CD4-positive, alpha-beta T cell treated with Interleukin-12 subunit alpha and Interleukin-12 subunit beta, for 1 hour (primary cell): ENCODE measurements around the gene SLC6A1.

Experiments
- DNase-seq: peaks from one replicate; pipeline ENCODE4 v3.0.0-alpha.2; 2020

The SLC6A1 gene

DNA sequence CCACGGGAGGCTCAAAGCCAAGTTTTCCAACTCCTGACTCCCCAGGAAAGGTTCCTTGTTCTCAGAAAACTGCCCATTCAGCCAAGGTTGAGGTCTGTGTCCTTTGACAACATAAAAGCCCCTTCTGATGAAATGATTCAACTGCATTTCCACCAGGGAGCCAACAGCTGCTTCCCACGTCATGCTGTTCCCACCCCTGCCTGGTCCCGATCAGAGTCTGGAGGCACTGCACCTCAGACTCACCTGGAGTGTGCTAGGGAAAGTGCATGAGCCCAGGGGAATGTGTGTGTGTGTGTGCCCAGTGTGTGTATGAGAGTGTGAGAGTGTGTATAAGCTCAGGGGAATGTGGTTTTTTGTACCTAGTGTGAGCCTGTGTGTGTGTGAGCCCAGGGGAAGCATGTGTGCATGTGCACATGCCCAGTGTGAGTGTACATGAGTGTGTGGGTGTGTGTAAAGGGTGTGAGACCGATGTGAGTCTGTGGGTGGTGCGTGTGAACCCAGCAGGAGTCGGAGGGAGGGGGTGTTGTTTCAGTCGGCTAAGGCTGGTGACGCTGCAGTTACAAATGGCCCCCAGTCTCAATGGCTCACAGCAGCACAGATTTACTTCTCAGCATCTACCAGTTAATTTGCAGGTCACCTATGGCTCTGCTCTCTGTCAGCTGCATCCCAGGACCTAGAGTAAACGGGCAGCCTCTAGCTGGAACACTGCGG lies 20.3 kb upstream of the SLC6A1 start:
- DNase-seq: no peak

DNA sequence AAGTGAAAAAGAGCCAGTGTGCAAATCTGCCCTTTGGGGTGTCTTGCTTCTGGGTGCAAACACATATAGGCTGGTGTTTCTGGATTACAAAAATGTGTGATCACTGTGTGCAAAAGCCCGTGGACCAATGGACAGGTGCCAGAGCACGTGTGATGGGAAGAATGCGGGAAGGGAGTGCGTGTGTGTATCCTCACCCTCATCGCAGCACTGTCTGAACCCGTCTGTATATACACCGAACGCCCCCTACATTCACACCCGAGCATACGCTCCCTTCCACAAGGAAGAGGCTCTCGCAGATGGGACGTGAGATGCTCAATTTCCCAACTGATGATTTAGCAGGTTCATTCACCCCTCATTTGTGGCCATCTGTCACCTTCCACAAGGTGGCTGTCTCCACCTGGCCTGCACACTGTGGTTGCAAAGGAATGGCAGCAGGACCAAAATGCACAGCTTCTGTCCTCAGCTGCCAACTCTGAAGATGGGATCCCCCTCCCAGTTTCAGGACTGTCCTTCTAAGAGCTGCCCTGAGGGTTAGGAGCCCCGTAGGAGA lies 19.4 kb upstream of the SLC6A1 start:
- no peak for DNase-seq

DNA sequence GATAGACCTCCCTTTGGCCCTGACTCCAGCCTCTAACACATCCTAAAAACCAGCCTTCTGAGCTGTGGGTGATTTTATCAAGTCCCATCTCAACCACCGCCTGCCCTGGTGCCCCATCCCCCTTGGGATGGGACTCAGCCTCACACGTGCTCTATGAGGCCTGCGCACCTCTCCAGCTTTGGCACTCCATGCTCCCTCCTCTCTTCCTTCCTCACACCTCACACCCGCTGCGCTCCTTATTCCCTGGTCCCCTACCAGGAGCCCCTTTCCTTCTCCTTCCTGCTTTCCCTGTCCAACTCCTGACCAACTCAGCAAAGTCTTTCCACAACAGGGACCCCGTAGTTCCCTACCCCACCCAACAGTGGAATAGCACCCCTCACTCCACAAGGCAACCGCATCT lies 18.4 kb upstream of the SLC6A1 start:
- DNase-seq: no peak

DNA sequence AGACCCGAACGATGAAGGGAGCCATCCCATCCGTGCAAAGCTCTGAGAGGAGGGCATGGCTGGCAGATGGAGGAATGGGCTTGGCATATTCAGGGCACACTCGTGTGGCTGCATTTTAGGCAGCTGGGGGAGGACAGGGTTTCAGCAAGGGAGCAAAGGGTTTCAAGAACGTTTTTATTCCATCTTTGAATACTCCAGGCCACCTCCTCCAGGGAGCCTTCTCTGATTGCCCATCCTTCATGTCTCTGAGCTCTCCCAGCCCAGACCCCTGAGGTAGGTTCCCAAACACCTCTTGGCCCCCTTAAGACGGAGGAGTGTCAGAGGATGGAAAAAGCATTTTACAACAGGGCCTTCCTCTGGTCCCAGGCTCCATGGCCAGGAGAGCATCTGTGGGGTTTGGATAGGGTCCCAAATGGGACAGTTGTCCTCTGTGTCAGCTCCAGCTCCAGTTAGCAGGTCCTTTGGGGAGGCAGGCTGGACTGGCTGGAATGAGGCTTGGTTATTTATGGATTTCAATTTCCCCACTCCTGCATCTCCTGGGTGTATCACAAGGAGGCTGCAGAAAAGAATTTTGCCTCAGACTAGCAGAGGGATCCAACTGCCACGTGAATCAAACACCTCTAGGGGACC lies 17.7 kb upstream of the SLC6A1 start:
- DNase-seq: no peak

DNA sequence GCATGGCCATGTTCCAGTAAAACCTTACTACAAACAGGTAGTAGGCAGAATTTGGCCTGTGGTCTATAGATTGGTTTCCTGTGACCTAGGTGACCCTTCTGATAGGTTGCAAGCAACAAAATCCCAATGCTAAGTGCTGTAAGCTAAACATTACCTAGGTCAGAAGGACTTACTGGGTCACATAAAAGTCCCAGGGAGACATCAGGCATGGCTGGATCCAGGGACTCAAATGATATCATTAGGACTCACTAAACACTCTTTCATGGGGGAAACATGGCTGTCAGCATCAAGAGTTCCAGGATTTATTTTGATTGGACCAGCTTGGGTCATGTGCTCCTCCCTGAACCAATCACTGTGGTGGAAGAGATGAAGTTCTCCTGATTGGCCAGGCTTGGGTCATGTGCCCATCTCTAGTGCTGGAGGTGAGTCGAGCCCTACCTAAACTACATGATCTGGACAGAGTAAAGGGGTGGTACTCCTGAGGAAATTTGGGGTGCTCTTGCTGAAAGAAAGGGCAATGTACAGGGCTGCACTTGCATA lies 16.8 kb upstream of the SLC6A1 start:
- DNase-seq: no peak

DNA sequence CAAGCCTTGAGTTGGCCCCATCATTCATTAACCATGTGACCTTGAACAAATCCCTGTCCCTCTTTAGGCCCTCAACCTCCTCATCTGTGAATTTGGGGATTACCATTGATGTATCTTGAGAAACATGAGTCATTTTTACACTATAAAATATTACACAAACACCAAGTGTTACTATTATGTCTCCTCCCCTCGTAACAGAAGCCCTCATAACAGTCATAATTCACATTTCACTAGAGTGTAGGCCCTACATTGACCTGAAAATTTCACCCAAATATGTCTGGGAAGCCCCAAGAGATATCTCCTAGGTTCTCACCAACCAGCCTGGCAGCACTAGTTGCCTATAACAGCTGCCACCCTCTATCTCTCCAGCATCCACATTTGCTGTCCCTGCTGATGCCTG lies 15.8 kb upstream of the SLC6A1 start:
- DNase-seq: no peak

DNA sequence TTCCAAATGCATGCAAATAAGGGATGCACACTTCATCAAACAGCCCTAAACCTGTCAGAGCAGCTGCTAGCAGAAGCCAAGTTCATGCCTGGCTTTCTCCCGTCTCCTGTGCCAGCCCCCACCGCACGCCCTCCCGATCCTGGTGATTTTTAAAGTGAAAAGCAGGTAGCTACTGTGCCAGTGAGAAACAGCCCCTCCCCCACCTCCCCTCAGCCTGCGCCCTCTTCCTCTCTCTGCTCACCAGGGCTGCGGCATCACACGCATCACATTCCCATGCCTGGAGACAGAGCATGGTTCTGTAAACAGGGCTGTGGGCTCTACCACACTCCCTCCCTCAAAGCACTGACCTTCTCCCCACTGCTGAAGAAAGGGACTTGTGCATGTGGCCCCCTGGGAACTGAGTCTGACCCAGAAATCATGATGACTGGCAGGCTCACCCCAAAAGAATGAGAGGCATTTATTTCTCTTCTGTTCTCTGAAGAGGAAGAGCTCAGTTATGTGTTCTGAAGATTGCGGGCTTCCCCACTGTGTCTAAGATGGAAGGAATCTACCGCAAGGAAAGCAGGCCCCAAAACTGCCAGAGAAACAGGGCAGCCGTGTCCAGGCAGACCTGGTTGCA lies 14.5 kb upstream of the SLC6A1 start:
- DNase-seq: no peak

DNA sequence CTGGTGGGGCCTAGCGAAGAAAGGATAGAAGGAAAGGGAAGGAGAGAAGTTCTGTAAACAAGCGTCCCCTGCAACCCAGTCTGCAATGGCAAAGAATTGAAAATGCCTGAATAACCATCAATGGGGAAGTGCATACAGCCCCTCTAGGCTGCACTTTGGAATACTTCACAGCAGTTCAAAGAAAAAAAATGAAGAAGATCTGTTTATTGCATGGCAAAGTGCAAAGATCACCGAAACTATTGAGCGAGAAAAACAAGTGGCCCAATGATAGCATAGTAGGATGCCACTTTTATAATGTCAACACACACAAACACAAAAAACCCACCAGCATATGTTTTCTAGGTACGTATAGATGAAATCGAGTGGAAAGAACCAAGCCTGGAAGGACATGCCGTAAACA lies 13.6 kb upstream of the SLC6A1 start:
- no peak for DNase-seq

DNA sequence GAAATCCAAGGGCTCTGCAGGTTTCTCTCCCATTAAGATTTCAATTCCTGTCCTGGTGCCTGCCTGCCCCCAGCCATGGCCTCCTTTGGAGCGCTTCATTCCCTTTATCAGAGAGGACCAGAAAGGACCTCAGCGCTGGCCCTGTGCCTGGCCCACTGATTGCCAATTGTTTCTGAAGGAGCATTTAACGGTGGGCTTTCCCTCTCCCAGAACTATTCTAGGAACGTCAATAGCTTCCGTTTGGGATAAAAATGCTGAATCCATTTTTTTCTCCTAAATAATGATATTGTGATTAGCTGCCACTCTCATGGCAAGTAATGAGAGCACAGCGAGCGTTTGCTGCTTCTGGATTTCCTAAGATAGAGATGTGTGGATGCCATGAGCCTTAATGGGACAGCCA lies 12.2 kb upstream of the SLC6A1 start:
- no peak for DNase-seq

DNA sequence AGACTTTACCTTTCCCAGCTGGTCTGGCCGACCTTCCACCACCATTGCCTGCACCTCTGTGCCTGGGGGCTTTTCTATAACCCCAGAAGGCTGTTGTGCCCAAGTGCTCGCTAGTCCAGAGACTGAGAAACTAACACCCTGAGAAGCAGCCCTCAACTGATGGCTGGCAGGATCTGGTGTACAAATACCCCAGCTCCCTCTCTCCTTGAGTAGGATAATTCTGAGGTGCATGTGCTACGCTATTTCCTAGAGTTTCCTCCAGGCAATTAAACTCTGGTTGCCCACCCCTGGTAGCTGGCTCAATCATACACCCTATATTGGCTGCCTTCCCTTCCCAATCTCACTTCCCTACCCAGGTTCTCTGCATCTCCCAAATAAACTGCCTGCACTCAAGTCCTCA lies 11.5 kb upstream of the SLC6A1 start:
- no peak for DNase-seq

DNA sequence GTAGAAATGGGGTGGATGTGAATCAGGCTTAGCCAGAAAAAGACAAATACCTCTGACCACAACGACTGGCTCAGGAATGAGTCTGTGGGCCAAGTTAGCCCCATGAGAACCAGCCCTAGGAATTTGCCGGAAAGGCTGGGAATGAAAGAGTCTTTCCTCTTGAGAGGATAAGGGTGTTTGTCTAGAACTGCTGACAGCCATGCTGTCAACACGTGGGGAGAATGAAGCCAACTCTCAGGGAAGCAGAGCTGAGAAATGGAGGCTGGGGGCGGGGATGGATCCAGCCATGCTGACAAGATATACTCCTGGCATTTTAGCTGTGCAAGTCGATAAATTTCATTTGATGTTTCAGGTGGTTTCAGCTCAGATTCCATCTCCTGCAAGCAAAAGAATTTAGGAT lies 10.6 kb upstream of the SLC6A1 start:
- DNase-seq: no peak

DNA sequence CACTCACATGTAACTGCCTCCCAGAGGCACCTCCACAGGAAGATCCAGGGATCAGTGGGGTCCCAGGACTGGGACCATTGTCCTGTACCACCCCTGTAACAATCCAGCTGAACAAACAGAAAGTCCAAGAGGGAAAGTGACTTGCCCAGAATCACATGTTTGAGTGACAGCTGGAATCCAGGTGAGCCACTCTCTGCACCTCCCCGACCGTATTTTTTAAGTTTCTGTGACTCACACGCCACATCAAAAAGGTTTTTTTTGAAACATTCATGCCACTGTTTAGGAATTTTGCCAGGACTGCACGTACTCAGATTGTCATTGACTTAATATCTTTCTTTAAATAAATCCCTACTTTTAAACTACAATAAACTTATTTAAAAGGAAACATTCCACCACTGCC lies 9.8 kb upstream of the SLC6A1 start:
- no peak for DNase-seq

DNA sequence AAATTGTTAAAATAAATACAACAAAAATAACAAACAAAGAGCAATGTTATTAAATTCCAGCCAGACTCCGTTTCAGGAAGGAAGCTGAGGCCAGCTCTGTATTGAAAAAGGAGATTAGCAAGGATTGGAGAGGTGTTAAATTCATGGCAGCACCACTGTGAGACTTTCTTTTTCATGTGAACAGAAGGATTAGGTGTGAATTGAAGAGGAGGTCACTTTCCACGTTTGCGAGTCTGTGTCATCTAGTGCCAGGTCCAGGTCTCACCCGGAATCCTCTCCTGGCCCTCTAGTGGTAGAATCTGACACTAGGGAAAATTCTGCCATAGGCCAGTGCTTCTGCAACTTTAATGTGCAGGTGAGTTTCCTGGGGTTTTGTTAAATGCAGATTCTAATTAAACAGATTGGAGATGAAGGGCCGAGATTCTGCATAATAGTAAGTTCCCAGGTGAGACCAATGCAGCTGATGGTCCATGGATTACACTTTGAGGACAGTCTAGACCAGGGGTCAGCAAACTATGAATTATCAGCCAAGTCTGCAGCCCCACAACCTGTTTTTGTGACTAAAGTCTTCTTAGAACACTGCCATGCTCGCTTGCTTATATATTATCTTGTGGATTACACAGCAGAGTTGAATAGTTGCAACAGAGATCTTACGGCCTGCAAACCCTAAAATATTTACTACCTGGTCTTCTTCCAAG lies 9.2 kb upstream of the SLC6A1 start:
- peak; percentile 9 for DNase-seq

DNA sequence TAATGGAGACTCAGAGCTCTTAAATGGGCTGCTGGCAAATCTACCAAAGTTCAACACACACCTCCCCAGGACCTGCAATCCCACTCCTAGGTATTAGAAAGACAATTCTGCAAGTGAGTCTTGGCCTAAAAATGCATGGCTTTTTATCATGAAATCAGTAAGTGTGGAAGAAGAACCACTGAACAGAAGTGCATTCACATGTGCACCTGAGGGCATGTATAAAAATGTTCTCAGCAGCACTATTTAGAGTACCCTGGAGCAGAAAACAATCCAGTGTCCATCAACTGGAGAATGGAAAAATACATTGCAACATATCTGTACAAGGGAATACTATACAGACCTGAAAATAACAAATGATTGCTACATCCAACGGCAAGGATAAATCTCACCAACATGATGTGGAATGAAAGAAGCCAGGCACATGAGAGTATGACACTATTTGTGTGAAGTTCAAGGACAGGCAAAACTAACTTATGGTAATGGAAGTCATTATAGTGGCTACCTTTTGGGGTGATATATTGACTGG lies 8.1 kb upstream of the SLC6A1 start:
- no peak for DNase-seq

DNA sequence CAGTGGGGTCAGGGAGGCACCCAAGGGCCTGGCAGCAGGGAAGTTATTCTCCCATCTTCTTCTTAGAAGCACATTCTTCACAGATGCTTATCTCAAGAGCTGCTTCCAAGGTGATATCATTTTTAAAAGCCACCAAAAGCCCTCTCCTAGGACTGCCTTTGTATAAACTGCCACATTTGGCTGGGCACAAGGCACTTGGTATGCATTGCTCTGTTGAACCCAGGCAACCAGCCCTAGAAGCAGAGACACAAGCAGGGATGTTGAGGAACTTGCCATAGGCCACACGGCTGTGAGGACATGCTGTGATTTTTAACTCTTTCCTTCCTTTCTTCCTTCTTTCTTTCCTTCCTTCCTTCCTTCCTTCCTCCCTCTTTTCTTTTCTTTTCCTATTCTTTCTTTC lies 7.4 kb upstream of the SLC6A1 start:
- no peak for DNase-seq

DNA sequence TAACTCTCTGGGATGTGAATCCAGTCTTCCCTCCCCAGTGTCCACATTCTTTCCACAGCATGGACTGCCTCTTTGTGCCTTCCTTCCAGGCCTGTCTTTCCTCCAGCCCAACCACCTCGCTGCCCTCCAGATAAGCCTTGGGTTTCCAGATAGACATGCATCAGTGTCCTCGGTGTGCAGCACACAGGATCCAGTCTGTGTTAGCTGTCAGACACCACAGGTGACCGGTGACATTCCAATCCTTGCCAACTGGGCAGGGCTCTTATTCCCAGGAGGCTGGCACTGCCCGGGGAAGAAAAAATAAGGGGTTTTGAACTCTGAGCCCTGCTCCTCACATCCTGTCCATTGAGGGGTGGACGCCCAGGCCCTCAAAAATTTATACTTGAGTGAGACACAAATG lies 6.0 kb upstream of the SLC6A1 start:
- DNase-seq: no peak

DNA sequence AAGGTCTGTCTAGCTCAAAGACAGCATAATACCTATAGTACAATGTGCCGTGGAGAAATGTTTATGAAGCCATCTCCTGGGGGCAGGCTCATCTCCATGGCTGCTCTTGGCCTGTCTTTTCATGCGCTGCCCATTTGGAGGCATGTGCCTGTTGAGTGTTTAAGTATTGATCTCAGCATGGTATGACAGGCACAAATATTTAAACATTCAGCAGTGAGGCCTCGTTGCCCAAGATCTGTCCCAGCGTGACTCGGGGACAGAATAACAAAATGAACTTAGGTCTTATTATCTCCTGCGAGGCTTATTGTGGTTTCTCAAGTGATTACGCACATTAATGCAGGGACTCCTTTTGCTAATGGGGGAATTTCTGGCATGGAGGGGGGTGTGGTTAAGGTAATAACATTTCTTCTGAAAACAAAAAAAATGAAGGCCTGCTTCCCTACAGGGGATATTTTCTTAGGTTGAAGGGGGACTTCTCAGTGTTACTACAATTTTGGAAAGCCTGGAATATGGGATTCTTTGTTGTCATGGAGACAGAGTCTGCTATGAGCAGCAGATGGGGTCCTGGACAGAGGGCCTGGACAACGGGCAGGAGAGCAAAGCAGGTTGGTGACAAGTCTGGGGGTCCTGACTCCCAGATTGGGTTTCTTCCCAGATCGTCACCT lies 4.4 kb upstream of the SLC6A1 start:
- no peak for DNase-seq

DNA sequence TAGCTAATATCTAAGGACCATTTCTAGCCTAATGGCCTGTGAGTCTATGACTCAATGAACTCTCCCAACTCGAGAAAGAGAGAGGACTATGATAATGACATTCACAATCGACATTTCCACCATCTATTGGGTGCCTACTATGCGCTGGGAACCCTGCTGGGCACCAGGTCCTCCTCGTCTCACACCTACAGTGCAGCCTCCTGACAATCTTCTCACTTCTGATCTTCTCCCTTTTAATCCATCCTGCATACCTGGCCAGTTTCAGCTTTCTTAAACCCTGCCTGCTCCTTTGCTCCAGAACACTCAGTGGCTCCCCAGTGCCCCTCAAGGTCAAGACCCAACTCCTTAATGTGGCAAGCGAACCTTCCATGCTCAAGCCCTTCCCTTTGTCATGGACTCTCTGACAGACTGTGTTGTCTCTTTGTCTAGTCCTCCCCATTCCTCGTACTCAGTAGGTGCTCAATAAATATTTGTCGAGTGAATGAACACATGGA lies 3.5 kb upstream of the SLC6A1 start:
- DNase-seq: no peak

DNA sequence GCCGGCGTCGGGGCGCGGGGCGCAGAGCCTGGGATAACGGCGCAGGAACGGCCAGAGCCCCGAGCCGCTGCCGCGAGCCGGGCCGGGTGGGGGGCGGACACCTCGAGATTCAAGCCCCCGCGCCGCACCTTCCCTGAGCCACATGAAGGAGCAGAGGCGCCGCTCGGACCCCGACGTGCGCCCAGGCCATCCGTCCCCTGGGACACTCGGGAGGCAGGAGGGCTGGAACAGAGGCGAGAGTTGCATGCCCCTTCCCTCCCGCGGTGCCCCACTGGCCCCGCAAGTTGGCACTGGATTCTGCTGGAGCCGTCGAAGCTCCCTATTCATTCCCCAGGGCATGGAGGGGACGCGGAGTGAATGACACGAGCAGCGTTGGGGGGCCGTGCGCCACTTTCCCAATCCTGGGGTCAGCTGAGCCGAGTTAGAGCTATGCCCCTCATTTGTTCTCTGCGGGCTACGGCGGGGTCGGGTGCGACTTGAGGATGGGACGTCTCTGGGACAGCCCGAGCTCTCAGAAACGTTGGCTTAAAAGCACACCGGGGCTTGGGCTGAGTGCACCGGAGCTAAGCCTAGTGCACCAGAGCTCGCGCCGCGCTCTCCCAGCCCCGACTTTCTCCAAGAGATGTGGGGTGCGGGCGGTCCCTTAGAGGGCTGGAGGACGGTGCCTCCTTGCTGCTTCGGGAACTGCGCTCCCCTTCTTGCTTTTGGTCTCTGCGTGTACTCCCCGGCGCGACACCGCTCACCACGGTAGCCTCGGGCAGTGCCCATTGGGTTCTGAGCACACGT lies 588 bp downstream of the SLC6A1 start:
- no peak for DNase-seq

DNA sequence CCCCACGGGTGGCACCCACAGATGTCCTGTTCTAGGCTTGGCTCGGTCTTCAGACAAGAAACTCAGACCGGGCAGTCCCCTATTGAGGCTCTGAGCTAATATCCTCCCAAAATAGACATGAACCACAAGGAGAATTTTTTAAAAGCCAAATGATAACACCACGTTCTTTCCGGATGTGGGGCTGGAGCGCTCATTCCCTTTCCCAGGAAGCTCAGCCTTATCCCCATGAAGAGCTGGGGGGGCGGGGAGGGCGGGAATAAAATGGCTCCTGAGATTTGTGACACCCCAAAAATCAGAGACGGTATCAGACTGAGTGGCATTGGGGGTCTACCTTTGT lies 1.1 kb downstream of the SLC6A1 start:
- no peak for DNase-seq

DNA sequence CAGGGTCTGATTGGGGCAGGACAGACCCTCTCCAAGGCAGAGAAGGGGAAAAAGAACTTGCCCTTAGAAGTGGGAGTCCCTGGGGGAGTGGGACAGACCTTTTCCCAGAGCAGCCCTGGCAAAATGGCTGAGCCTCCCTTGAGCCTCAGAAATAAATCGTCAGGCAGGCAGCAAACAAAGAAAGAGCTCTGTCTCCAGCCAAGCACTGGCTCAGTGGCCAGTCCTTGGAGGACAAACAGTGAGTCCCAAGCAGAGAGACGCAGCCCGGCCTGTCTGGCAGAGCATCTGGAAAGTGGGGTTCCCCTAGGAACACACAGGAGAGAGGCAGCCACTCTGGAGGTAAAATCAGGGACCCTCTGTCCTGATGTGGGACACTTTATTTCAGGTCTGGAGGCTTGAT lies 1.8 kb downstream of the SLC6A1 start:
- no peak for DNase-seq

DNA sequence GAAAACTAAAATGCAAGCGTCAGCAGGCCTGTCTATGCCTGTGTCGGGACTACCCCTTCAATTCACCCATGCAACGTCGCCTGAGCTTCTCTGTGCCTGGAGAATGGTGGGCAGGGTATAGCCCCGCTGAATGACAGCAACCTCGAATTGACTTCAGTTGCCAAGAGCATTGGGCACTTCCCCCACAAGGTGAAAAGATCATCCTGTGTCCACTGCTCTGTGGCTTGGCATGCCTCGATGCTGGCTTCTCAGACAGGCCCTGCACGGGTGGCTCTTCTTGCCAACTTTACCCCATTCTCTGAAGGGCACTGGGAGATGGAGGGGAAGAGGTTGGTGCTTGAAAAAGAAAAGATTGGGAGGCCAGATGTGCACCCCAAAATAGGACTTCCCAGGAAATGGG lies 3.3 kb downstream of the SLC6A1 start:
- no peak for DNase-seq
